ENCODE measurements around the gene DMBT1. TPM values are rescaled to one million over a fixed set of nuclear protein-coding genes. Genes with fewer than 3 reads are reported as not detected.

DMBT1 gene
- total and polyA plus RNA-seq, 4 experiments from 2014 or later: not detected

DNA sequence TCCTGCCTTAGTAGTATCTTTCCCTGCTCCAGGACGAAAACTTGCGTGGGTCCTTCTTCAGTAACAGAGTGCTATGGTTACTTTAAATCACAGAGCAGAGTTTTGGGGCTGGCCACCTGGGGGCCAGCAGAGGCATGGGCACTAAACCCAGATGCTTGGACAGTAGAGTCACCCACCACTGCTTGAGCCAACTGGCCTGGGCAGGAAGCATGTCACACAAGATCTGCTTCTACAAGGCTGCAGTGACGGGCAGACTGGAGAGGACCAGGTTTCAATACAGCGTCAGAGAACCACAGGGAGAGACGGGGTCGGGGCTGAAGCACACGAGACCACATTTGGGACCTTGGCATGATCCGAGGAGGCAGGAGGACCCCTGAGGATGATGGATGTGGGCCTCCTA lies 14.3 kb upstream of the DMBT1 start:
- peaks cover 55% of the 10 kb centered on the region for H3K4me1 ChIP-seq (ENCODE audit: insufficient read depth, low read length)
- H3K27ac ChIP-seq (ENCODE audit: low read depth, low read length): no peak overlapping the region
- no peak for DNase-seq
- CTCF ChIA-PET (ENCODE audit: partially characterized antibody): interaction anchor here (1.6 kb wide), 1 partner anchor 19 kb away, joined by 8 read pairs; no protein-coding TSS in a partner anchor
- H3K4me1 Mint-ChIP-seq: peaks cover 42 to 61% (median 49%) of the 10 kb centered on the region in 4 donors
- no peak overlapping the region for H3K4me3 ChIP-seq (ENCODE audit: low read length in 2 of 2)
- H3K36me3 ChIP-seq (ENCODE audit: insufficient read depth, low read length): no peaks in the 10 kb centered on the region
- intact Hi-C loops (cut with micrococcal nuclease): no loop called here
- POLR2A ChIA-PET (ENCODE audit: partially characterized antibody): no interaction called here
- H3K36me3 Mint-ChIP-seq: no peaks in the 10 kb centered on the region
- H3K27ac Mint-ChIP-seq: peak overlapping the region in 1 of 7 donors; percentile 72
- H3K27me3 Mint-ChIP-seq: no peaks in the 10 kb centered on the region
- no peaks in the 10 kb centered on the region for H3K9me3 ChIP-seq (ENCODE audit: control insufficient read depth in 1 of 2, low read length in 2 of 2)
- H3K4me3 Mint-ChIP-seq: no peak overlapping the region
- H3K27me3 ChIP-seq (ENCODE audit: insufficient read depth, low read length): no peaks in the 10 kb centered on the region
- no peaks in the 10 kb centered on the region for H3K9me3 Mint-ChIP-seq

DNA sequence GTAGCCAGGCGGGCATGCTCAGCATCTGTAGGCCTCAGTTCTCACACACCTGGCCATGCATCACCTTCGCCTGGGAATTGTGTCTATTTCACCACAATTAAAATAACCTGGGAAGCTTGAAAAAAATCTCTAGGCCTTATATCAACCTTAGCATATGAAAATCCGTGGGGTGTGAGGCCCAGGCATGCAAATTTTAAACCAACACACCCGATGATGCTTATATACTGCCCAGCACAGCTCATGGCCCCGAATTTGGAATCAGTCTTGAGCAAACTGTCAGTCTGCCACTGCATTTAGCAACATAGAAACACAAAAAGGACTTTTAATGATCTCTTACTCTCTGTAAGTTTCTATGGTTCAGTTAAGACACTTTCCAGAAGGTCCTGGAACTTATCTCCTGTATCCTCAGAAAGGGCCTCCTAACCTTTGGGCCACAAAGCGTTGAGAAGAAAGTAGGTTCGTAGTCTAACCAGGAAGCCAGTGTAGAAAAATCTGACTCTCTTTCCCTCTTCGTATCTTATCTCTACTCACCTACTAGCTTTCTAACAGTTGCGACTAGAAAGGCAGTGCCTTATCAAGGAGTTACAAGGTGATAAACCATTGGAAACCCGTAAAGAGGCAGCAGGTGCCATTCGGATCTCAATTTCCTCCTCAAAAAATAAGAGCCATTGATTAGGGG lies 12.0 kb upstream of the DMBT1 start:
- Histone ChIP-seq H3K27me3 (ENCODE audit: insufficient read depth, low read length) (no peaks in the 10 kb centered on the region), H3K4me3 (ENCODE audit: low read length in 2 of 2) (no peak overlapping the region), H3K9me3 (ENCODE audit: control insufficient read depth in 1 of 2, low read length in 2 of 2) (no peaks in the 10 kb centered on the region), H3K36me3 (ENCODE audit: insufficient read depth, low read length) (no peaks in the 10 kb centered on the region), H3K27ac (ENCODE audit: low read depth, low read length) (no peak overlapping the region), H3K4me1 (ENCODE audit: insufficient read depth, low read length) (peaks cover 41% of the 10 kb centered on the region)
- Mint-ChIP-seq H3K4me3 (no peak overlapping the region), H3K27ac (peak overlapping the region in 2 of 7 donors; percentile 32 to 37), H3K27me3 (no peaks in the 10 kb centered on the region), H3K36me3 (no peaks in the 10 kb centered on the region), H3K9me3 (no peaks in the 10 kb centered on the region), H3K4me1 (peaks cover 27 to 50% (median 36%) of the 10 kb centered on the region in 4 donors)
- ChIA-PET CTCF (ENCODE audit: partially characterized antibody) (interaction anchor here (1.2 to 2.5 kb wide), 6 partner anchors 17 to 247 kb away, joined by 3 to 9 read pairs (median 3); no protein-coding TSS in a partner anchor), POLR2A (ENCODE audit: partially characterized antibody) (interaction anchor here (1.0 kb wide), 2 partner anchors 33 to 34 kb away, joined by 3 read pairs; no protein-coding TSS in a partner anchor)
- no peak for DNase-seq
- intact Hi-C loops (cut with micrococcal nuclease): no loop called here

DNA sequence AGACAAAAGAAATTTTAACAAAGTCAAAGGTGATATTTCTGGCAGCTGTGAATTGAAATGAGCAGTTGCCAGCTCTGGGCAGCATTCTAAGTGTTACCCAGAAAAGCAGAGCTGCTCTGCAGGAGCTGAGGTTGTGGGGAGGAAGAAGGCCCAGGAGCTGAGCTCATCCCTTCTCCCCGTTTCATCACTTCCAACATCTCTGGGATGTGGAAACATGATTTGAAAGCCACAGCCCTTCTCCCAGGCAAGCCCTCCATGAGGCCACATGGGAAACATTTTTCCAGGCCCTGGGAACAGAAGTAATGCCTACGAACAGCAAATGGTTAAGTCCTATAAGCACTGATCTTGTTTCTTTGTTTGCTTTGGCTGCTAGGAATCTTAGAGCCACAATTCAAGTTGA lies 10.9 kb upstream of the DMBT1 start:
- no peaks in the 10 kb centered on the region for H3K9me3 ChIP-seq (ENCODE audit: control insufficient read depth in 1 of 2, low read length in 2 of 2)
- Mint-ChIP-seq H3K27me3 (no peaks in the 10 kb centered on the region), H3K4me3 (no peak overlapping the region), H3K27ac (peak overlapping the region in 2 of 7 donors; percentile 14 to 69), H3K36me3 (no peaks in the 10 kb centered on the region), H3K4me1 (peaks cover 19 to 42% (median 27%) of the 10 kb centered on the region in 4 donors), H3K9me3 (no peaks in the 10 kb centered on the region)
- DNase-seq: no peak
- no peaks in the 10 kb centered on the region for H3K36me3 ChIP-seq (ENCODE audit: insufficient read depth, low read length)
- intact Hi-C loops (cut with micrococcal nuclease): loop anchor here (2.0 to 5.0 kb wide), 3 partner anchors 32 to 112 kb away; no protein-coding TSS in a partner anchor
- no peak overlapping the region for H3K4me3 ChIP-seq (ENCODE audit: low read length in 2 of 2)
- no peaks in the 10 kb centered on the region for H3K27me3 ChIP-seq (ENCODE audit: insufficient read depth, low read length)
- ChIA-PET CTCF (ENCODE audit: partially characterized antibody) (interaction anchor here (1.8 to 2.5 kb wide), 2 partner anchors 16 to 114 kb away, joined by 4 to 32 read pairs; no protein-coding TSS in a partner anchor), POLR2A (ENCODE audit: partially characterized antibody) (no interaction called here)
- H3K27ac ChIP-seq (ENCODE audit: low read depth, low read length): no peak overlapping the region
- peaks cover 30% of the 10 kb centered on the region for H3K4me1 ChIP-seq (ENCODE audit: insufficient read depth, low read length)

DNA sequence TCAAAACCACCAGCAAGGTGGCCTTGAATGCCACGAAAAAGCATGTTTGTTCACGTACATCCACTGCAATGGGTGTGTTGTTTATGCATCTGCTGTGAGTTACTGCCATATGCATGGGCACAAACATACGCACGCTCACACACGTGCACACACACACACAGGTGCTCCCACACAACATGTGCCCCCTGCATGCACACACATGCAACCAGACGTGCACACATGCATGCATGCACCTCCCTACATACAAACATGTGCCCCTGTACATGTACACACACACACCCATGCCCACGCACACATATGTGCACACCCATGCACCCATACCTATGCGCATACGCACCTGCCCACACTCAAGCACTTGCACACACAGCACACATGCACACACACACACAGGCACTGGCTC lies 10.1 kb upstream of the DMBT1 start:
- Histone ChIP-seq H3K4me3 (ENCODE audit: low read length in 2 of 2) (no peak overlapping the region), H3K9me3 (ENCODE audit: control insufficient read depth in 1 of 2, low read length in 2 of 2) (no peaks in the 10 kb centered on the region), H3K4me1 (ENCODE audit: insufficient read depth, low read length) (peaks cover 24% of the 10 kb centered on the region), H3K27me3 (ENCODE audit: insufficient read depth, low read length) (no peaks in the 10 kb centered on the region), H3K36me3 (ENCODE audit: insufficient read depth, low read length) (no peaks in the 10 kb centered on the region), H3K27ac (ENCODE audit: low read depth, low read length) (no peak overlapping the region)
- CTCF ChIA-PET (ENCODE audit: partially characterized antibody): interaction anchor here (0.5 to 2.5 kb wide), 8 partner anchors 10 to 206 kb away, joined by 3 to 32 read pairs (median 4); no protein-coding TSS in a partner anchor
- Mint-ChIP-seq H3K4me1 (peaks cover 19 to 42% (median 27%) of the 10 kb centered on the region in 4 donors), H3K4me3 (peak overlapping the region in 3 of 8 donors; percentile 58 to 63 (median 61)), H3K27ac (peak overlapping the region; percentile 11 to 87 (median 74)), H3K36me3 (no peaks in the 10 kb centered on the region), H3K9me3 (no peaks in the 10 kb centered on the region), H3K27me3 (no peaks in the 10 kb centered on the region)
- intact Hi-C loops (cut with micrococcal nuclease): loop anchor here (2.0 to 5.0 kb wide), 3 partner anchors 33 to 113 kb away; no protein-coding TSS in a partner anchor
- DNase-seq: no peak
- POLR2A ChIA-PET (ENCODE audit: partially characterized antibody): interaction anchor here (1.0 to 1.4 kb wide), 5 partner anchors 9 to 192 kb away, joined by 3 to 13 read pairs (median 5); no protein-coding TSS in a partner anchor

DNA sequence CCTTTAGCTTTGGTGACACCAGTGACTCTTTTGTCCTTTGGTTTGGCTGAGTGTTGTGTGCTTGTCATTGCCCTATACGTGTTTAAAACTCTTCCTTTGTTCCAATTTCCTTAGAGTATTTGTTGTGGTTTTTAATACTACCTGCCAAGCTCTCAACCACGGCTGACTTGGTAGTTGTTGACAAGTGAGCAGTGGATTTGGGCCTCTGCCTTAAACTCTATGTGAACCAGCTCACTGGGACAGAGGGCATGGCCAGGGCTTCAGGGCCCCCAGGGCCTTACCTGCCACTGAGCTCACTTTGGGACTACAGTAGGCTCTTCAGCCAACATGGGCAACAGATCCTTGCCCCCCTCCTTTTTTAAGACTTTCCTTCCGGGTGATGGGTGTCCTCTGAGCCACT lies 9.6 kb upstream of the DMBT1 start:
- H3K4me1 ChIP-seq (ENCODE audit: insufficient read depth, low read length): peaks cover 24% of the 10 kb centered on the region
- Mint-ChIP-seq H3K36me3 (no peaks in the 10 kb centered on the region), H3K27ac (peak overlapping the region; percentile 62 to 90 (median 83)), H3K9me3 (no peaks in the 10 kb centered on the region), H3K4me3 (peak overlapping the region in 7 of 8 donors; percentile 23 to 78 (median 61)), H3K27me3 (no peaks in the 10 kb centered on the region), H3K4me1 (peaks cover 19 to 43% (median 27%) of the 10 kb centered on the region in 4 donors)
- peak in 4 of 5 donors; percentile 17 to 35 (median 28) for DNase-seq
- no peak overlapping the region for H3K4me3 ChIP-seq (ENCODE audit: low read length in 2 of 2)
- CTCF ChIA-PET (ENCODE audit: partially characterized antibody): interaction anchor here (0.5 to 2.5 kb wide), 8 partner anchors 11 to 206 kb away, joined by 3 to 32 read pairs (median 4); no protein-coding TSS in a partner anchor
- no peaks in the 10 kb centered on the region for H3K9me3 ChIP-seq (ENCODE audit: control insufficient read depth in 1 of 2, low read length in 2 of 2)
- POLR2A ChIA-PET (ENCODE audit: partially characterized antibody): interaction anchor here (0.7 to 1.4 kb wide), 7 partner anchors 10 to 192 kb away, joined by 3 to 13 read pairs (median 3); partner anchors contain the start of gene PLEKHA1
- H3K27me3 ChIP-seq (ENCODE audit: insufficient read depth, low read length): no peaks in the 10 kb centered on the region
- intact Hi-C loops (cut with micrococcal nuclease): loop anchor here (1.0 to 5.0 kb wide), 5 partner anchors 10 to 209 kb away; no protein-coding TSS in a partner anchor
- H3K27ac ChIP-seq (ENCODE audit: low read depth, low read length): no peak overlapping the region
- no peaks in the 10 kb centered on the region for H3K36me3 ChIP-seq (ENCODE audit: insufficient read depth, low read length)

DNA sequence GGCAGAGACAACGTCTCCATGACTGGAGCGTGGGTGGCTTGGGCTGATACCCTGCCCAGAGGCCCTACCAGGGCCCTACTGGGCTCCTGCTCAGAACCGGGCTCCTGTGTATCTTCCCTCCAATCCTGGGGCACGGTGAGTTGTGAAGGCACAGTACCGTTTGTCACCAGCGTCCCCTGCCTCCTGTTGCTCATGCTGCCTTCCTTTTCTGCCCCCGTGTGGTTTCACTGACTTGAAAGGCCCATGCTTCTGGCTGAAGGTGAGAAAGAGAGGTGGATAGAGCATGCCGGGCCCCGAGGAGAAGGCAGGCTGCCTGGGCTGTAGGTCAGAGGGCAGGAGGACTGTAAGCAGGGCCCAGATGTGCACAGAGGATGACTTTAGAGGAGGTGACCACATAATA lies 9.1 kb upstream of the DMBT1 start:
- Histone ChIP-seq H3K36me3 (ENCODE audit: insufficient read depth, low read length) (no peaks in the 10 kb centered on the region), H3K9me3 (ENCODE audit: control insufficient read depth in 1 of 2, low read length in 2 of 2) (no peaks in the 10 kb centered on the region), H3K4me1 (ENCODE audit: insufficient read depth, low read length) (peaks cover 24% of the 10 kb centered on the region), H3K4me3 (ENCODE audit: low read length in 2 of 2) (no peak overlapping the region), H3K27me3 (ENCODE audit: insufficient read depth, low read length) (no peaks in the 10 kb centered on the region), H3K27ac (ENCODE audit: low read depth, low read length) (no peak overlapping the region)
- no peaks in the 10 kb centered on the region for H3K27me3 Mint-ChIP-seq
- POLR2A ChIA-PET (ENCODE audit: partially characterized antibody): interaction anchor here (0.7 to 1.4 kb wide), 7 partner anchors 10 to 193 kb away, joined by 3 to 13 read pairs (median 3); partner anchors contain the start of gene PLEKHA1
- peak; percentile 38 to 49 (median 41) for DNase-seq
- H3K9me3 Mint-ChIP-seq: no peaks in the 10 kb centered on the region
- CTCF ChIA-PET (ENCODE audit: partially characterized antibody): interaction anchor here (0.9 to 2.5 kb wide), 5 partner anchors 11 to 83 kb away, joined by 3 to 32 read pairs (median 10); no protein-coding TSS in a partner anchor
- peak overlapping the region; percentile 69 to 90 (median 87) for H3K27ac Mint-ChIP-seq
- peak overlapping the region in 7 of 8 donors; percentile 24 to 78 (median 61) for H3K4me3 Mint-ChIP-seq
- peaks cover 21 to 42% (median 27%) of the 10 kb centered on the region in 4 donors for H3K4me1 Mint-ChIP-seq
- intact Hi-C loops (cut with micrococcal nuclease): loop anchor here (1.0 to 5.0 kb wide), 5 partner anchors 10 to 209 kb away; no protein-coding TSS in a partner anchor
- H3K36me3 Mint-ChIP-seq: no peaks in the 10 kb centered on the region

DNA sequence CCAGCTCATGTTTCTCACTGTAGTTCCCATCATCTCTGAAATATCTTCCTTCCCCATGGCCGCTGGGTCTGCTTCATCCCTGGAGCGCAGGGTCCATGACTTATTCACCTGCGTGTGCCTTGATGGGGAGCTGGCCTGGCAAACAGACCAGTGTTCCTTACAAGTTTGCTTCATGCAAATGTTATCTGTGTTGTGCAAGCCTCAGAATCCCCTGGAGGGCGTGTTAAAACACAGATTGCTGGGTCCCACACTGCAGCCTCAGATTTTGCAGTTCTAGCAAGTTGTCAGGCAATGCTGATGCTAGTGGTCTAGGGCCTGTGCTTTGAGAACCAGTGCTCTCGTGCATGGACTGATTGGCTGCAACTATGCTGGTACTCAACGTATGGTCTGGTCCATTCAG lies 7.2 kb upstream of the DMBT1 start:
- Mint-ChIP-seq H3K4me3 (peak overlapping the region in 1 of 8 donors; percentile 13), H3K27ac (no peak overlapping the region), H3K9me3 (no peaks in the 10 kb centered on the region), H3K4me1 (peaks cover 23 to 47% (median 31%) of the 10 kb centered on the region in 4 donors), H3K27me3 (no peaks in the 10 kb centered on the region), H3K36me3 (no peaks in the 10 kb centered on the region)
- H3K9me3 ChIP-seq (ENCODE audit: control insufficient read depth in 1 of 2, low read length in 2 of 2): no peaks in the 10 kb centered on the region
- no peak overlapping the region for H3K4me3 ChIP-seq (ENCODE audit: low read length in 2 of 2)
- H3K27ac ChIP-seq (ENCODE audit: low read depth, low read length): no peak overlapping the region
- no peaks in the 10 kb centered on the region for H3K36me3 ChIP-seq (ENCODE audit: insufficient read depth, low read length)
- H3K27me3 ChIP-seq (ENCODE audit: insufficient read depth, low read length): no peaks in the 10 kb centered on the region
- ChIA-PET CTCF (ENCODE audit: partially characterized antibody) (interaction anchor here (2.0 kb wide), 1 partner anchor 12 kb away, joined by 12 read pairs; no protein-coding TSS in a partner anchor), POLR2A (ENCODE audit: partially characterized antibody) (no interaction called here)
- intact Hi-C loops (cut with micrococcal nuclease): loop anchor here (5.0 kb wide), 2 partner anchors 36 to 116 kb away; no protein-coding TSS in a partner anchor
- H3K4me1 ChIP-seq (ENCODE audit: insufficient read depth, low read length): peaks cover 24% of the 10 kb centered on the region
- no peak for DNase-seq
